ENCODE results near the gene ZNF473.

DNA sequence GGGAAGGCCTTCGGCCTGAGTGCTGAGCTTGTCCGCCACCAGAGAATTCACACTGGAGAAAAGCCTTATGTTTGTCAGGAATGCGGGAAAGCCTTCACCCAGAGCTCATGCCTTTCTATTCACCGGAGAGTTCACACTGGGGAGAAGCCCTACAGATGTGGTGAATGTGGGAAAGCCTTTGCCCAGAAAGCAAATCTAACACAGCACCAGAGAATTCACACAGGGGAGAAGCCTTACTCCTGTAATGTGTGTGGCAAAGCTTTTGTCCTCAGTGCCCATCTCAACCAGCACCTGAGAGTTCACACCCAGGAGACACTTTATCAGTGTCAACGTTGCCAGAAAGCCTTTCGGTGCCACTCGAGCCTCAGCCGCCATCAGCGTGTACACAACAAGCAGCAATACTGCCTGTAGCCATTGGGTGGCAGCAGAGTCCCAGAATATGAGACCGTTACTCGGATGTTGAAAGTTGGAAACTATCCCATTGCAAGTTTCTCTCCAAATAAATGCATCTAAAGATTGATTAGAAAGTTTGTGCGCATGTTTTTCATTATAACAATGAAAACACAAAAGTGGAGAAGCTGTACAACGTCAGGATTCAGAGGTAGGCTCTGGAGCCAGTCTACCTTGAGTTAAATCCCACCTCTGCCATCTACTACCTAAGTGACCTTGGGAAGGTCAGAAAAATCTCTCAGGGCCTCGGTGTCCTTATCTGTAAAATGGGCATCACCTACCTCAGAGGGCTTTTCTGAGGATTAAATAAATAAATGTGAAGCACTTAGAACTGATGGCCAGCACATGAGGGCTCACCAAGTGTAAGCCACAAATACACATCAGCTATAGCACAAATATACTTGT is 21.1 kb downstream of the ZNF473 start:
- TF ChIP-seq, protein P1, sequence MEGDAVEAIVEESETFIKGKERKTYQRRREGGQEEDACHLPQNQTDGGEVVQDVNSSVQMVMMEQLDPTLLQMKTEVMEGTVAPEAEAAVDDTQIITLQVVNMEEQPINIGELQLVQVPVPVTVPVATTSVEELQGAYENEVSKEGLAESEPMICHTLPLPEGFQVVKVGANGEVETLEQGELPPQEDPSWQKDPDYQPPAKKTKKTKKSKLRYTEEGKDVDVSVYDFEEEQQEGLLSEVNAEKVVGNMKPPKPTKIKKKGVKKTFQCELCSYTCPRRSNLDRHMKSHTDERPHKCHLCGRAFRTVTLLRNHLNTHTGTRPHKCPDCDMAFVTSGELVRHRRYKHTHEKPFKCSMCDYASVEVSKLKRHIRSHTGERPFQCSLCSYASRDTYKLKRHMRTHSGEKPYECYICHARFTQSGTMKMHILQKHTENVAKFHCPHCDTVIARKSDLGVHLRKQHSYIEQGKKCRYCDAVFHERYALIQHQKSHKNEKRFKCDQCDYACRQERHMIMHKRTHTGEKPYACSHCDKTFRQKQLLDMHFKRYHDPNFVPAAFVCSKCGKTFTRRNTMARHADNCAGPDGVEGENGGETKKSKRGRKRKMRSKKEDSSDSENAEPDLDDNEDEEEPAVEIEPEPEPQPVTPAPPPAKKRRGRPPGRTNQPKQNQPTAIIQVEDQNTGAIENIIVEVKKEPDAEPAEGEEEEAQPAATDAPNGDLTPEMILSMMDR (IDR thresholded peaks at IDR 0.05), result peak; percentile 58 to 72 (median 68)
- TF ChIP-seq POLR2AphosphoS5 (IDR thresholded peaks at IDR 0.05) (no peak), EP300 (IDR thresholded peaks at IDR 0.05; ENCODE audit: low read depth) (no peak)
